H1 (cell line): ENCODE measurements around the gene BRAP. TPM values are rescaled to one million over a fixed set of nuclear protein-coding genes. Genes with fewer than 3 reads are reported as not detected.

ENCODE experiments used
- CTCF ChIA-PET: fragments of 300-600 bp; sonication (Branson Sonifier 250); formaldehyde crosslinking; loops from one replicate; lab custom pipeline; 2021; ENCODE audit not compliant: partially characterized antibody; lab: Charles Lee
- POLR2A ChIA-PET: fragments of 300-600 bp; sonication (Branson Sonifier 250); formaldehyde crosslinking; loops from one replicate; lab custom pipeline; 2021; ENCODE audit warnings: inconsistent platforms; ENCODE audit not compliant: partially characterized antibody; lab: Charles Lee
- DNase-seq, 2 experiments: peaks; one replicate each; pipeline versions ENCODE4 v3.0.0 to v3.0.0-alpha.2; 2010 to 2022; ENCODE audit warnings: low spot score in 2 of 2, low read depth in 1 of 2, mixed read lengths in 1 of 2
- FAIRE-seq: peaks from 2 replicates; lab custom pipeline; 2011; peaks lifted over from hg19 to GRCh38; lab: Jason Lieb, UNC
- H2AFZ ChIP-seq: 2 replicates; pipeline ENCODE4 v1.8.1; 2012; ENCODE audit warnings: low read length, inconsistent platforms
- H2AK5ac ChIP-seq: 2 replicates; pipeline ENCODE4 v1.6.1; 2013; ENCODE audit warnings: low read depth, low read length
- H2BK120ac ChIP-seq: replicated peaks from 2 replicates; pipeline ENCODE3; 2013; ENCODE audit warnings: low read depth, low read length, inconsistent platforms
- H2BK12ac ChIP-seq: 2 replicates; pipeline ENCODE4 v1.6.1; 2013; ENCODE audit warnings: low read depth, low read length
- H2BK15ac ChIP-seq: 2 replicates; pipeline ENCODE4 v1.6.1; 2013; ENCODE audit warnings: low read length
- H2BK20ac ChIP-seq: 2 replicates; pipeline ENCODE4 v1.6.1; 2013; ENCODE audit warnings: low read length
- H2BK5ac ChIP-seq: 2 replicates; pipeline ENCODE4 v1.6.1; 2013; ENCODE audit warnings: low read depth, low read length
- H3K14ac ChIP-seq: 2 replicates; pipeline ENCODE4 v1.6.1; 2013; ENCODE audit warnings: inconsistent platforms; ENCODE audit not compliant: insufficient read length
- H3K18ac ChIP-seq: 2 replicates; pipeline ENCODE4 v1.6.1; 2013; ENCODE audit warnings: low read length; ENCODE audit errors: extremely low read depth
- H3K23ac ChIP-seq: 2 replicates; pipeline ENCODE4 v1.6.1; 2013; ENCODE audit warnings: inconsistent platforms; ENCODE audit not compliant: insufficient read length
- H3K23me2 ChIP-seq: 2 replicates; pipeline ENCODE4 v1.6.1; 2013; ENCODE audit warnings: low read depth, low read length
- H3K27ac ChIP-seq: 2 replicates; pipeline ENCODE4 v1.6.1; 2011; ENCODE audit warnings: low read depth, low read length, inconsistent platforms
- H3K27me3 ChIP-seq, 4 experiments: replicated peaks in 1 of 4; 1 replicate in 1 of 4; 2 replicates in 3 of 4; pipeline versions ENCODE4 v1.6.1 to v1.8.1; 2011 to 2013; ENCODE audit warnings: low read length in 3 of 4, mild to moderate bottlenecking in 3 of 4, inconsistent platforms in 2 of 4, mixed read lengths in 2 of 4, moderate library complexity in 1 of 4; ENCODE audit not compliant: control insufficient read depth in 3 of 4, insufficient read depth in 3 of 4; ENCODE audit errors: extremely low read depth in 1 of 4
- H3K36me3 ChIP-seq, 4 experiments: 2 replicates each; pipeline versions ENCODE4 v1.6.1 to v1.8.1; 2011 to 2013; ENCODE audit warnings: mild to moderate bottlenecking in 4 of 4, low read length in 3 of 4, moderate library complexity in 2 of 4, control low read depth in 1 of 4, inconsistent platforms in 1 of 4; ENCODE audit not compliant: insufficient read depth in 4 of 4, control insufficient read depth in 2 of 4
- H3K4ac ChIP-seq: replicated peaks from 2 replicates; pipeline ENCODE3; 2013; ENCODE audit warnings: low read length, low read depth, mixed read lengths, inconsistent platforms; ENCODE audit not compliant: insufficient read length
- H3K4me1 ChIP-seq, 4 experiments: replicated peaks in 1 of 4; 1 replicate in 1 of 4; 2 replicates in 3 of 4; pipeline versions ENCODE4 v1.6.1 to v1.8.1; 2011 to 2013; ENCODE audit warnings: low read length in 3 of 4, inconsistent platforms in 2 of 4, mixed read lengths in 1 of 4; ENCODE audit not compliant: insufficient read depth in 4 of 4, control insufficient read depth in 3 of 4
- H3K4me2 ChIP-seq, 2 experiments: 2 replicates each; pipeline versions ENCODE4 v1.6.1 to v1.8.1; 2011 to 2013; ENCODE audit warnings: low read depth in 2 of 2, low read length in 2 of 2, control low read depth in 1 of 2, inconsistent platforms in 1 of 2, mild to moderate bottlenecking in 1 of 2; ENCODE audit not compliant: insufficient read depth in 1 of 2
- H3K4me3 ChIP-seq, 4 experiments: fragments of 200-600, 300-600 bp in 1 of 4; sonication (generic), shearing (Covaris generic), sonication (Bioruptor Twin) in 1 of 4; 2 replicates each; pipeline versions ENCODE4 v1.5.1 to v1.8.1; 2011 to 2016; ENCODE audit warnings: low read length in 4 of 4, low read depth in 3 of 4, control low read depth in 2 of 4, inconsistent platforms in 2 of 4, mild to moderate bottlenecking in 2 of 4, mixed read lengths in 1 of 4, moderate library complexity in 1 of 4; ENCODE audit not compliant: insufficient read depth in 2 of 4; ENCODE audit errors: extremely low read depth in 1 of 4
- H3K56ac ChIP-seq: replicated peaks from 2 replicates; pipeline ENCODE3; 2013; ENCODE audit warnings: low read depth, mild to moderate bottlenecking, mixed read lengths, low read length, inconsistent platforms; ENCODE audit not compliant: insufficient read length
- H3K79me1 ChIP-seq: 2 replicates; pipeline ENCODE4 v1.6.1; 2013; ENCODE audit warnings: low read depth, low read length, control low read depth
- H3K79me2 ChIP-seq, 2 experiments: 2 replicates each; pipeline versions ENCODE4 v1.6.1 to v1.8.1; 2012 to 2013; ENCODE audit warnings: low read length in 2 of 2, mild to moderate bottlenecking in 2 of 2, inconsistent platforms in 1 of 2; ENCODE audit not compliant: insufficient read depth in 2 of 2, control insufficient read depth in 1 of 2
- H3K9ac ChIP-seq, 4 experiments: replicated peaks in 1 of 4; 1 replicate in 1 of 4; 2 replicates in 3 of 4; pipeline versions ENCODE4 v1.6.1 to v1.8.1; 2011 to 2013; ENCODE audit warnings: low read depth in 3 of 4, low read length in 3 of 4, control low read depth in 2 of 4, mild to moderate bottlenecking in 2 of 4, moderate library complexity in 2 of 4, inconsistent platforms in 1 of 4; ENCODE audit errors: extremely low read depth in 1 of 4
- H3K9me3 ChIP-seq, 2 experiments: 2 replicates each; pipeline versions ENCODE4 v1.6.1 to v1.8.1; 2012 to 2013; ENCODE audit warnings: mild to moderate bottlenecking in 2 of 2, moderate library complexity in 2 of 2, control low read depth in 1 of 2, inconsistent platforms in 1 of 2, low read depth in 1 of 2, low read length in 1 of 2, mixed read lengths in 1 of 2; ENCODE audit not compliant: insufficient read depth in 2 of 2
- H4K20me1 ChIP-seq, 2 experiments: replicated peaks in 1 of 2; 2 replicates each; pipeline versions ENCODE3 to v1.8.1; 2011 to 2013; ENCODE audit warnings: inconsistent platforms in 2 of 2, low read length in 2 of 2, mild to moderate bottlenecking in 1 of 2; ENCODE audit not compliant: insufficient read depth in 2 of 2, control insufficient read depth in 1 of 2
- H4K5ac ChIP-seq: 2 replicates; pipeline ENCODE4 v1.6.1; 2013; ENCODE audit warnings: low read length, low read depth, mixed read lengths, inconsistent platforms; ENCODE audit not compliant: insufficient read length
- H4K8ac ChIP-seq: 2 replicates; pipeline ENCODE4 v1.8.0; 2013; ENCODE audit warnings: mild to moderate bottlenecking, moderate library complexity, low read length, inconsistent platforms; ENCODE audit not compliant: insufficient read depth; ENCODE audit errors: extremely low read depth
- H4K91ac ChIP-seq: replicated peaks from 2 replicates; pipeline ENCODE3; 2013; ENCODE audit warnings: low read length, mixed read lengths, inconsistent platforms; ENCODE audit not compliant: insufficient read length
- POLR2A ChIP-seq, 2 experiments: IDR thresholded peaks; 1 replicate in 1 of 2; 2 replicates in 1 of 2; pipeline ENCODE4 v1.6.1; 2011; ENCODE audit warnings: low read depth in 2 of 2, low read length in 2 of 2, mild to moderate bottlenecking in 2 of 2; ENCODE audit errors: control extremely low read depth in 1 of 2
- POU5F1 ChIP-seq: IDR thresholded peaks from 2 replicates; pipeline ENCODE4 v1.6.1; 2011; ENCODE audit warnings: low read depth, mild to moderate bottlenecking, low read length, moderate library complexity
- TEAD4 ChIP-seq: IDR thresholded peaks from 2 replicates; pipeline ENCODE4 v1.6.1; 2012; ENCODE audit warnings: low read depth, low read length, inconsistent platforms, mixed read lengths
- YY1 ChIP-seq: IDR thresholded peaks from 2 replicates; pipeline ENCODE4 v1.6.1; 2011; ENCODE audit warnings: low read depth, mild to moderate bottlenecking, low read length
- WGBS, 2 experiments: shearing (Covaris generic) in 1 of 2; methylation state at CpG; one replicate each; pipeline versions ENCODE4 v1.1.6 to v1.1.7; 2013 to 2015; ENCODE audit warnings: low lambda C conversion rate in 2 of 2, mixed read lengths in 2 of 2, inconsistent platforms in 1 of 2, low coverage in 1 of 2, missing lambda C conversion rate in 1 of 2; ENCODE audit not compliant: insufficient replicate concordance in 2 of 2, insufficient coverage in 1 of 2, insufficient read length in 1 of 2; ENCODE audit errors: extremely low coverage in 1 of 2, missing lambda C conversion rate in 1 of 2; 5-methylcytosine and 5-hydroxymethylcytosine counted together
- polyA plus RNA-seq, 7 experiments: library from polyadenylated mRNA; depleted of rRNA in 3 of 7; stranded (reverse) in 5 of 7; unstranded in 2 of 7; fragments of >200 nt in 5 of 7; fragments of 200-250 nt in 2 of 7; gene quantifications; 1 replicate in 5 of 7; 2 replicates in 1 of 7; 4 replicates in 1 of 7; pipeline versions ENCODE4 v1.2.1 to v1.2.3, GENCODE V29; 2011 to 2013; ENCODE audit warnings: missing spikeins in 2 of 7, mixed read lengths in 2 of 7
- total RNA-seq: library from RNA; stranded (reverse); fragmentation: NEBNext Ultra II Directional; extraction: Animal tissue kit (Norgen Biotek cat#: 25700); gene quantifications from 2 replicates; pipeline ENCODE4 v1.2.1, GENCODE V29; 2021

The BRAP gene
- total and polyA plus RNA-seq, 2 of the 8 experiments (the other 6 are each of a cell fraction or from before 2014, with no cell fraction given): 12.8 to 22.2 TPM

- DNase-seq: no peak
- no peak overlapping the region for H2BK120ac ChIP-seq
- CTCF ChIA-PET: interaction anchor here (2.0 kb wide), 1 partner anchor 21 kb away, joined by 4 read pairs; no protein-coding TSS in a partner anchor
- 97% methylated on average over 6 of the region's 7 CpGs; no CpG with 5 or more reads in 1 of the 2 experiments for WGBS, 2 experiments
- POLR2A ChIA-PET: interaction anchor here (1.1 to 1.6 kb wide), 2 partner anchors 8 to 10 kb away, joined by 4 read pairs; no protein-coding TSS in a partner anchor
- no peaks in the 10 kb centered on the region for H4K20me1 ChIP-seq
- no peak overlapping the region for H2BK20ac ChIP-seq
- no peak overlapping the region for H3K4me3 ChIP-seq
- no peak overlapping the region for H3K14ac ChIP-seq
- no peak overlapping the region for H4K91ac ChIP-seq
- H2AK5ac ChIP-seq: no peak overlapping the region
- H3K9me3 ChIP-seq: no peaks in the 10 kb centered on the region
- no peaks in the 10 kb centered on the region for H3K23me2 ChIP-seq
- H4K8ac ChIP-seq: no peak overlapping the region
- H3K23ac ChIP-seq: no peak overlapping the region
- H3K9ac ChIP-seq: no peak overlapping the region
- TF ChIP-seq POU5F1 (no peak), TEAD4 (no peak), POLR2A (IDR thresholded peaks at IDR 0.05; ENCODE audit: control extremely low read depth in 1 of 2, low read depth in 2 of 2, low read length in 2 of 2) (no peak), YY1 (no peak)
- TF ChIP-seq, all 59 proteins: peak for 0
- Histone ChIP-seq H3K27ac (no peak overlapping the region), H3K79me1 (no peaks in the 10 kb centered on the region), H3K4me2 (no peak overlapping the region), H3K18ac (no peak overlapping the region), H3K4ac (no peak overlapping the region), H3K79me2 (no peaks in the 10 kb centered on the region), H4K5ac (no peak overlapping the region), H3K56ac (no peak overlapping the region), H3K4me1 (no peaks in the 10 kb centered on the region), H2BK15ac (no peak overlapping the region), H2AFZ (no peak overlapping the region), H2BK12ac (no peak overlapping the region), H2BK5ac (no peak overlapping the region), H3K27me3 (no peaks in the 10 kb centered on the region), H3K36me3 (no peaks in the 10 kb centered on the region)
- FAIRE-seq: no peak
Observed at GRCh38 chr12:111628505-111629260, 57.1 kb downstream of the BRAP start.
